Activated CD4-positive, alpha-beta T cell treated with anti-CD3 and anti-CD28 coated beads, Interleukin-2, amount 10 ng/mL, durations not matched to agents 7 days and 5 days (primary cell): ENCODE results near the gene ADAM12. TPM values are rescaled to one million over a fixed set of nuclear protein-coding genes. Genes with fewer than 3 reads are reported as not detected.

Source experiments
- CTCF ChIA-PET: fragments of 350-600 bp; sonication (Branson Sonifier 250); formaldehyde crosslinking; loops from one replicate; lab custom pipeline; 2021; ENCODE audit warnings: antibody characterized with exemption; lab: Charles Lee
- POLR2A ChIA-PET: fragments of 350-600 bp; sonication (Branson Sonifier 250); formaldehyde crosslinking; loops from one replicate; lab custom pipeline; 2021; ENCODE audit warnings: antibody characterized with exemption; lab: Charles Lee
- DNase-seq: peaks from one replicate; pipeline ENCODE4 v3.0.0-alpha.2; 2020
- H3K27ac Mint-ChIP-seq: one replicate; pipeline ENCODE4 v1.8.0; 2021; ENCODE audit warnings: mild to moderate bottlenecking, moderate library complexity, mixed read lengths
- H3K27me3 Mint-ChIP-seq: one replicate; pipeline ENCODE4 v1.8.0; 2021; ENCODE audit warnings: mixed read lengths
- H3K36me3 Mint-ChIP-seq: one replicate; pipeline ENCODE4 v1.8.0; 2021; ENCODE audit warnings: low read depth, mixed read lengths
- H3K4me1 Mint-ChIP-seq: one replicate; pipeline ENCODE4 v1.8.0; 2021; ENCODE audit warnings: mixed read lengths
- H3K4me3 Mint-ChIP-seq: one replicate; pipeline ENCODE4 v1.8.0; 2021; ENCODE audit warnings: mild to moderate bottlenecking, moderate library complexity, mixed read lengths
- H3K9me3 Mint-ChIP-seq: one replicate; pipeline ENCODE4 v1.8.0; 2021; ENCODE audit warnings: mixed read lengths
- total RNA-seq, 2 experiments: library from RNA; stranded (reverse); gene quantifications; one replicate each; pipeline ENCODE4 v1.2.3, GENCODE V29; 2021

The ADAM12 gene
- total RNA-seq, 2 experiments from 2014 or later = 0.45 to 0.65 TPM

GRCh38 chr10:126422567-126422966 lies 34.3 kb upstream of the ADAM12 start:
- DNase-seq = no peak
- POLR2A ChIA-PET = no interaction called here
- no peak overlapping the region for H3K27ac Mint-ChIP-seq
- CTCF ChIA-PET = no interaction called here
- H3K9me3 Mint-ChIP-seq = peaks cover 12% of the 10 kb centered on the region
- no peaks in the 10 kb centered on the region for H3K27me3 Mint-ChIP-seq
- H3K4me1 Mint-ChIP-seq = no peaks in the 10 kb centered on the region
- no peak overlapping the region for H3K4me3 Mint-ChIP-seq
- no peaks in the 10 kb centered on the region for H3K36me3 Mint-ChIP-seq

DNA sequence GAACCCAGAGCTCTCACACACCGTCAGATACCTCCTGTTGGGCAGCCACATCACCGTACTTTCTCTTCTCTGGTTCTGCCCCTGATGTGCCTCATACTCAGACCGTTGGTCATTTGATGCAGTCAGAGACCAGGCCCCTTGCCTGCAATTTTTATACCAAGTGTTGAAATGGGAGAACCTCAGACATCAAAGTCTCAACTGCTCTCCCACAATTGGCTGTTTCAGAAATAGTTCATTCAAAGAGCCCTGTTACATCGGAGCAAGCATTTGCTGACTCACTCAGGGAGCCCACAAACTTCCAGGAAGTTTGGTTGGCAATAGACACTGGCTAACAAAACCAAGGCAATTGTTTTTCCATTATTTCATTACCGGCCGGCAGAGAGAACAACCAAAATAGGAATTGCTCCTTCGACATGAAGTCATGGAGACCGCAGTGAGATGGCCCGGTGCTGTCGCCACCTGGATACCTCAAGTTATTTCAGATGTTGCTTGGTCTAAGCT lies 33.5 kb upstream of the ADAM12 start:
- Mint-ChIP-seq H3K4me1 (no peaks in the 10 kb centered on the region), H3K9me3 (peaks cover 12% of the 10 kb centered on the region), H3K4me3 (no peak overlapping the region), H3K27me3 (no peaks in the 10 kb centered on the region), H3K27ac (peak overlapping the region; percentile 22), H3K36me3 (no peaks in the 10 kb centered on the region)
- POLR2A ChIA-PET = no interaction called here
- no peak for DNase-seq
- CTCF ChIA-PET = no interaction called here

- POLR2A ChIA-PET = no interaction called here
- Mint-ChIP-seq H3K4me3 (no peak overlapping the region), H3K36me3 (no peaks in the 10 kb centered on the region), H3K27me3 (no peaks in the 10 kb centered on the region), H3K27ac (no peak overlapping the region), H3K4me1 (no peaks in the 10 kb centered on the region), H3K9me3 (peaks cover 16% of the 10 kb centered on the region)
- no peak for DNase-seq
- CTCF ChIA-PET = interaction anchor here (0.6 kb wide), 1 partner anchor 17 kb away, joined by 4 read pairs; no protein-coding TSS in a partner anchor
These were observed 32.5 kb upstream of the ADAM12 start for GRCh38 chr10:126420567-126421300.

- peaks cover 3% of the 10 kb centered on the region for H3K9me3 Mint-ChIP-seq
- no peak overlapping the region for H3K27ac Mint-ChIP-seq
- H3K4me3 Mint-ChIP-seq = no peak overlapping the region
- ChIA-PET CTCF (no interaction called here), POLR2A (no interaction called here)
- no peaks in the 10 kb centered on the region for H3K36me3 Mint-ChIP-seq
- H3K27me3 Mint-ChIP-seq = no peaks in the 10 kb centered on the region
- no peaks in the 10 kb centered on the region for H3K4me1 Mint-ChIP-seq
- DNase-seq = no peak
These were observed 29.0 kb upstream of the ADAM12 start for GRCh38 chr10:126417220-126417825.

DNA sequence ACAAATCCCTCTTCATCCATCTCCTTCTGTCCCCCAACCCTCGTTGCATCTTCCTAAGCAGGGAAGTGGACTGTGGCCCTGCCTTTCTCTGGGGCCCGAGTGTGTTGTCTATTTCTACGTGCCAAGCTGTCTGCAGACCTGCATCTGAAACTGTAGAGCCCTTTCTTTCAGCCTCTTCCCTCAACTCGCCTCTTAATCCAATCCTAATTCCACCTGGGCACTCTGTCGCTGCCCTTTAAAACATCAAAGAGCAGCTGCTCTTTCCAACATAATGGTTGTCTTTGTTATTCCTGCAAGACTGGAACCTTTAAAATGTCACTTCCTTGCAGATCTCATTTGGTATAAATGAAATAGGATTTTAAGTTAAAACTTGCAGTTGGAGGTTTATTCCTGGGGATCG lies 21.5 kb upstream of the ADAM12 start:
- Mint-ChIP-seq H3K27ac (no peak overlapping the region), H3K36me3 (no peaks in the 10 kb centered on the region), H3K4me1 (no peaks in the 10 kb centered on the region), H3K27me3 (no peaks in the 10 kb centered on the region), H3K4me3 (no peak overlapping the region), H3K9me3 (no peaks in the 10 kb centered on the region)
- ChIA-PET POLR2A (no interaction called here), CTCF (no interaction called here)
- no peak for DNase-seq

DNA sequence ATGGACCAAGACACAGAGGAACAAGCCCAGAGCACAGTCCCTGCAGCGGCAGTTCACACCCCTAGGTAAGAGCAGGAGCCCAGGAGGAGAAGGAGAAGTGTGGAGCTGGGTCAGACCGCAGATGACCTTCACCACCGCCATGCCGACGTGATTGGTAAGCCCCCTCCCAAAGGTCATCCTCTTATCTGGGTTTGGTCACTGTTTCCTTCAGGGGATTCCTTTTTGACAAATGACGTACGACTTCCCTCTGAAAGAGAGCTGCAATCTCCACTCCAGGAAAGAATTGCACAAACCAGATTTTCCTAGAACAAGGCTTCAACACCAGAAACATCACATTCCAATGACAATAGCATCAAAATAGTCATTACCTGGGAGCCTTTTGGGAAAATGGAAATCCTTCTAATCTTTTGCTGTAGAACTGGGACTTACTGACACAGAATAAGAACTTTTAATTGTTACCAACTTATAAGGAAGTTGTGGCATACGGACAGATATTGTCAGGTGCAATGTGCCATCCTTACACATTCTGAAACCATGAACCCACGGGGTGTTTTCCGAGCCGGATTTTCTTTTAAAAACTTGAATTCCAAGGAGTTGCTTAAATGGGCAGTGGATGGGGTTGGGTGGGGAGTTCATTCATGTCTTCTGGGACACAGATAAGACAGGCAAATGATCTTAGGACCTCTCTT lies 20.8 kb upstream of the ADAM12 start:
- no peaks in the 10 kb centered on the region for H3K36me3 Mint-ChIP-seq
- no peak overlapping the region for H3K27ac Mint-ChIP-seq
- no peaks in the 10 kb centered on the region for H3K4me1 Mint-ChIP-seq
- H3K9me3 Mint-ChIP-seq = no peaks in the 10 kb centered on the region
- POLR2A ChIA-PET = no interaction called here
- CTCF ChIA-PET = no interaction called here
- no peak overlapping the region for H3K4me3 Mint-ChIP-seq
- DNase-seq = no peak
- H3K27me3 Mint-ChIP-seq = no peaks in the 10 kb centered on the region

DNA sequence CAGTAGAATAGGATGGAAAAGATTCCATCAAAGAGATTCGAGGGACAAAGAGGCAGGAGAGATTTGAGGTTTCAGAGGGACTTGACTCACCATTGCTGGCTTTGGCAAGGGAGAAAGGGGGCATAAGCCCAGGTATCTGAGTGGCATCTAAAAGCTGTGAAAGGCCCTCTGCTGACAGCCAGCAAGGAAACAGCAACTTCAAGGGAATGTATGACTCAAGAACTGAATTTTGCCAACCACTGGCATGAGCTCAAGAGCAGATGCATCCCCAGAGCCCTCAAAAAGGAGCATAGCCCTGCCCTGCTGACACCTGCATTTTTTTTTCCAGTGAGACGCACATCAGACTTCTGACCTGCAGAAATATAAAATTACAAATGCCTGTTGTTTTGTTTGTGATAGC lies 19.6 kb upstream of the ADAM12 start:
- no peaks in the 10 kb centered on the region for H3K36me3 Mint-ChIP-seq
- DNase-seq = no peak
- CTCF ChIA-PET = no interaction called here
- POLR2A ChIA-PET = no interaction called here
- no peaks in the 10 kb centered on the region for H3K4me1 Mint-ChIP-seq
- H3K27me3 Mint-ChIP-seq = no peaks in the 10 kb centered on the region
- no peak overlapping the region for H3K4me3 Mint-ChIP-seq
- H3K27ac Mint-ChIP-seq = no peak overlapping the region
- H3K9me3 Mint-ChIP-seq = no peaks in the 10 kb centered on the region

DNA sequence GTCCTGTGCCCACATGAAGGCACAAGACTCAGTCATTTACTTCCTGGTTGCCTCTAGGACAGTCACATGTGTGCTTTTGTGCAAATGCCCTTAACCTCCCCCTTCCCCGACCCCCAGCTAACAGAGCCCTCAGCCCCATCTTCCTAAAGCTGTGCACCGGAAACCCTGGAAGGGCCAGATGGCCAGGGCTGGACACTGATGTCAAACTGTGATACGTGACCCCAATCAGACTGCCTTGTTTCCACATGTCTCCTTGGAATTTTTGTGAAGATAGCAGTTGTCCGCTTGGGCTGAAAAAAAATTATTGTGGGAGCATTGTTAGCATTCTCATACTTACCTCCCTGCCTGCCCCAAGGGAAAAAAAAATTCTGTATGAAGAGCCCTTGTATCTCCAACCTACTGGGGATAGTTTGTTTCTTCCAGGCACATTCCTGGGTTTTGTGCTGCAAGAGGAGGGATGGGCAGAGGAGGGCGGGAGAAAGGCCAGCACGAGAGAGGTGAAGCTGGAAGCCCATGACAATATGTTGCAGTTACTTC lies 17.0 kb upstream of the ADAM12 start:
- Mint-ChIP-seq H3K27me3 (no peaks in the 10 kb centered on the region), H3K4me1 (no peaks in the 10 kb centered on the region), H3K4me3 (no peak overlapping the region), H3K27ac (no peak overlapping the region), H3K36me3 (no peaks in the 10 kb centered on the region), H3K9me3 (no peaks in the 10 kb centered on the region)
- CTCF ChIA-PET = interaction anchor here (1.4 kb wide), 1 partner anchor 14 kb away, joined by 3 read pairs; no protein-coding TSS in a partner anchor
- DNase-seq = no peak
- POLR2A ChIA-PET = no interaction called here

DNA sequence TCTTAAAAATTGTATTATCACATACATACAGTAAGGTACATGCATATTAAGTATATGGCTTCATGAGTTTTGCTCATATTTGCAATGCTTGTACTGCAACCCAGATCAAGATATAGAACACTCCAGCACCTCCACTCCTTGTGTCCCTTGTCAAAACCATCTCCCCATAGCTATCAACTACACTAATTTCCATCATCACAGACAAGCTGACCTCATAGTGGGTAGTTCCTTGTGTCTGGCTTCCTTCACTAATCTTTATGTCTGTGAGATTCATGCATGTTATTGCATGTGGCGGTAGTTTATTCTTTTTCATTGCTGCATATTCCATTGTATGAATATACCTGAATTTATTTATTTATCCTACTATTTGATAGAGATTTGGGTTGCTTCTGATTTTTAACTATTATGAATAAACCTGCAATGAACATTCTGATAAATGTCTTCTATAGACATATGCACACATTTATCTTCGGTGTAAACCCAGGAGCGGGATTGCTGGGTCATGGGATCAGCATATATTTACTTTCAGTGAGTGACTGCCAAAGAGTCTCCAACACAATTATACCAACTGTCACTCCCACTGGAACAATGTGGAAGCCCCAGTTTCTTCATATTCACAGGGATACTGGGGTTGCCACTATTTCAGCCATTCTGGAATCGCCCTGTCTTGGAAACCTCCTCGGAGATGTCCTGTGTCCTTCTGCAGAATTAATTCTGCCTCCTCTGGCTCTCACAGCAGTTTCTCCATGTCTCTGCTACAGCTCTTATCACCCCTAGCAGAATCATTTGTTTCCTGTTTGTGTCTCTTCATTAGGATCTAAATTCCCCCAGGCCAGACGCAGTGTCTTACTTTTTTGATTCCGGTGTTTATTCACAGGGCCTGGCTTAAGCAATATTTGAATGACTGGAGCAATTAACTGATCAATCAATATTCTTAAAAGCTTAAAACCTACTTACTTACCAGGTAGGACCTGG lies 14.7 kb upstream of the ADAM12 start:
- Mint-ChIP-seq H3K27me3 (no peaks in the 10 kb centered on the region), H3K4me3 (no peak overlapping the region), H3K9me3 (no peaks in the 10 kb centered on the region), H3K4me1 (no peaks in the 10 kb centered on the region), H3K36me3 (no peaks in the 10 kb centered on the region), H3K27ac (no peak overlapping the region)
- CTCF ChIA-PET = no interaction called here
- POLR2A ChIA-PET = no interaction called here
- no peak for DNase-seq

DNA sequence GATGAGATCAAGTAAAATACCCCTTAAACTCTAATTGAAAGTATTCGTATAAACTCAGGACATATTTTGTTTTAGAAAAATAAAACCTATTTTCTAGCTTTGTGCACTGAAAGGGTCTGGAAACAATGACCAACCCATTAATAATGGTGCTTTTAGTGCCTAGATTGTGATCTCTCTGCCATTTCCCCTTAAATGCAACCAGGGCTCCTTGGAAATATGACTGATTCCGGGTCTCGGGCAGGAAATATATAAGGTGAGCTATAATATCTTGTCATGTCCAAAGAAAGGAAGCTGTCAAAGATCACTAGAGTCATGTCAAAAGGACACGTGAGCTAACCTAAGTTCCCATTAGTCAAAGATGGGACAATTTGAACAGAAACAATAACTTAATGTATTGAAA lies 12.4 kb upstream of the ADAM12 start:
- POLR2A ChIA-PET = no interaction called here
- H3K9me3 Mint-ChIP-seq = no peaks in the 10 kb centered on the region
- H3K4me1 Mint-ChIP-seq = no peaks in the 10 kb centered on the region
- no peaks in the 10 kb centered on the region for H3K36me3 Mint-ChIP-seq
- no peak overlapping the region for H3K4me3 Mint-ChIP-seq
- DNase-seq = no peak
- H3K27ac Mint-ChIP-seq = no peak overlapping the region
- CTCF ChIA-PET = no interaction called here
- no peaks in the 10 kb centered on the region for H3K27me3 Mint-ChIP-seq

GRCh38 chr10:126398924-126399323 lies 10.6 kb upstream of the ADAM12 start:
- no peaks in the 10 kb centered on the region for H3K27me3 Mint-ChIP-seq
- no peak for DNase-seq
- POLR2A ChIA-PET = no interaction called here
- no peaks in the 10 kb centered on the region for H3K36me3 Mint-ChIP-seq
- CTCF ChIA-PET = no interaction called here
- no peak overlapping the region for H3K27ac Mint-ChIP-seq
- H3K4me1 Mint-ChIP-seq = no peaks in the 10 kb centered on the region
- no peak overlapping the region for H3K4me3 Mint-ChIP-seq
- H3K9me3 Mint-ChIP-seq = no peaks in the 10 kb centered on the region

DNA sequence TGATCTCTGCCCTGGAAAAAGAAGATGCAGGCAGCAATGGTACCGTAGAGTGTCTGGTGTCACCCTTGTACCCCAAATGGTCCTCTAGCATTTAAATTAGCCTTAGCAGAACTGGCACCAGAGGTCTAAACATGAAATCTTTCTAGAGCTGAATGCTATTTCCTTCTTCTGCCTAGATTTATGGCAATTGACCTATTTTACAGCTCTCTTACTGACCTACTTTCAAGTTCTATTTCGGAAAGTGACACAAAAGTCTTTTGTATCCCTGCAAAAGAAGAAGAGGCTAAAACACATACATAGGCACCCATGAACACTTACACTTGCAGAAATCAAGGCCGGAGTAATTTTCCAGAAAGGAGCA lies 10.1 kb upstream of the ADAM12 start:
- ChIA-PET POLR2A (no interaction called here), CTCF (no interaction called here)
- H3K27me3 Mint-ChIP-seq = no peaks in the 10 kb centered on the region
- H3K36me3 Mint-ChIP-seq = no peaks in the 10 kb centered on the region
- no peak overlapping the region for H3K27ac Mint-ChIP-seq
- H3K4me1 Mint-ChIP-seq = no peaks in the 10 kb centered on the region
- H3K9me3 Mint-ChIP-seq = no peaks in the 10 kb centered on the region
- no peak overlapping the region for H3K4me3 Mint-ChIP-seq
- DNase-seq = no peak
